HG02763 (cell line): ENCODE data around the gene SUPT7L.
"Not testable (repeated sequence)": the region's sequence is repeated elsewhere in the genome, so short reads cannot be mapped to it uniquely, and the experiment has no call there.

Experiments used
- ATAC-seq: cut with Tn5 transposase; IDR thresholded peaks from one replicate; pipeline ENCODE4 v1.9.1; 2021; ENCODE audit warnings: mild to moderate bottlenecking, moderate library complexity; ENCODE audit not compliant: unreplicated experiment

The SUPT7L gene

DNA sequence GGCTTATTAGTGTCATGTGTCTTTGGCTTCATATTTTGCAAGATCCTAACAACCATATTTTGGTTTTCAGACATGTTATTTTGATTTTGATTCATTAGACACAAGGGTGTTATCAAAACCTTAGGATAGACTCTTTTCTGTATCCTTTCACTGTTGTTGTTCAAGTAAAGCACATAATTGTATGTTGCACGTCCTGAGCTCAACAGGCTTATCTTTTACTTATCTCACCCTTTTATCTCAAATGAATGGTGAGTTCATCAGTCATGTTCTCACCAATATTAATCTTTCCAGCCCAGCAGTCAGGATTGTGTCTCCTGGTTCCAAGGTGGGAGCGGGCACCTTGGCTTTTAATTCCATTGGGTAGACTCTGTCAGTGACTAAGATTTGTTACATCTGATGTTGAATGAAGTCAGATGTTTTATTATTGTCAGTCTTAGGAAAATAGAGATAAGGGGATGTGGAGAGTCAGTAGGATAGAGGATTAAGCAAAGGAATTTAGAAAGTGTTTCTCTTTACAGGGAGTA is 22.6 kb downstream of the SUPT7L start:
- ATAC-seq = no peak

DNA sequence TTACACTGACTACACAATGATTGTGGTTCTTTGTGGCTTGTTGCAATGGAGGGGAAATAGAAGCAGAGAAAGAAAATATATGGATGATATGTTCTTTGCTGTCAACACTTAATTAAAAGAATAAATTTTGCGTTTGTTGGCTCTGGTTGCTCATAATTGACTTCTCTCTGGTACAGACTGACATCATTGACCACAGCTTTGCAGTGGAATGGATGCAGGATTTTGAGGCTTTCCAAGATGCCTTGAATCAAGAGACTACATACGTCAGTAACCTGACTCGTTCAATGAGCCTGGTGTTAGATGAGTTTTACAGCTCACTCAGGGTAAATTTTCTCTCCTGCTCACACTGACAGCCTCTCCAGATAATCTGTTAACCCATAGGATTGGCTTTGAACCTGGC is 24.7 kb downstream of the SUPT7L start:
- no peak for ATAC-seq

DNA sequence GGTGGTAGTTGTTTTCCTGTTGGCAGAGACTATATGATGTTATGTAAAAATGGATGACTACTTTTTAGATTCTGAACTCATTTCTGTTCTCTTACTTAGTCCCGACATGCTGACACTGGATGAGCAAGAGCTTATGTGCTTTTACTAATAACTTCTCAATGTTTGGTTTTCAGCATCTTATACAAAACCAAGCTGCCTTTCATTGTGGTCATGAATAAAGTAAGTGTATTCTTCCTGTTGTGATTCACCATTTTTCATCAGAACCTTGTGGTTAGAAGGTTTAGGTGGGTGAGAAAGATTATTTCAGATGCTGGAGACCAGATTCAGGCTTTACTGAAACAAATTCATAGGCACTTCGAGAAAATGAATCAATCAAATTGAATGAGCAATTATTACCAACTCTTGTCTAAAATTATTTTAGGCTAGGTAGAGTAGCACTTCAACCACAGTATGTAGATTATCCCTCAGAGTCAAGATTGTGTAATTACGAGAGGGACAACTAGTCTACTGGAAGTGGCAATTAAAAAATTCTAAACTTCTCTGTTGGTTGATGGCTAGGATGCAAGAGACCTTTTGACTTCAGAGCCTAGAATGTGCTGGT is 25.3 kb downstream of the SUPT7L start:
- ATAC-seq = no peak

DNA sequence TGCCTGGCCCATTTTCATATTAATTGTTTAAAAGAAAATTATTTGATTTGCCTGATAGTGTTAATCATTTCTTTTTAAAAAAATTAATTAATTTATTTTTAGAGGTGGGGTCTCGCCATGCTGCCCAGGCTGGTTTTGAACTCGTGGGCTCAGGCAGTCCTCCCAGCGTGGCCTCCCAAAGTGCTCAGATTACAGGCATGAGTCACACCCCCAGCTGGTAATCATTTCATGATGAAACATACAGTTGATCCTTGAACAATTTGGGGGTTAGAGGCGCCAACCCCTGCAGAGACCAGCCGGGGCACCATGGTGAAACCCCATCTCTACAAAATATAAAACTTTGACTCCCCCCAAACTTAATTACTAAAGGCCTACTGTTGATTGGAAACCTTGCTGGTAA is 26.6 kb downstream of the SUPT7L start:
- no peak for ATAC-seq

DNA sequence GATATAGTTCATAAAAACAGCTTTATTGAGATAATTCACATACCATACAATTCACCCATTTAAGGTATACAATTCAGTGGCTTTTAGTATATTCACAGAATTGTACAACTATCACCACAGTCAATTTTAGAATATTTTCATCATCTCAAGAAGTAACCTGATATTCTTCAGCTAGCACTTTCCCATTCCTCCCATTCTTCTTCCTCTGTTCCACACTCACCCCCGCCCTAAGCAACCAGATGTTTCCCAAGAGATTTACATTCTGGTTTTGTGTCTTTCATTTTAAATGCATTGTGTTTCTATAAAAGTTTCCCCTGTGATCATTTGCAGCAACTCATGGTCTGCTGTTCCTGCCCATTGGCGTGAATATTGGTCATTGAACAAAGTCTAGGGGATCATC is 29.1 kb downstream of the SUPT7L start:
- no peak for ATAC-seq

DNA sequence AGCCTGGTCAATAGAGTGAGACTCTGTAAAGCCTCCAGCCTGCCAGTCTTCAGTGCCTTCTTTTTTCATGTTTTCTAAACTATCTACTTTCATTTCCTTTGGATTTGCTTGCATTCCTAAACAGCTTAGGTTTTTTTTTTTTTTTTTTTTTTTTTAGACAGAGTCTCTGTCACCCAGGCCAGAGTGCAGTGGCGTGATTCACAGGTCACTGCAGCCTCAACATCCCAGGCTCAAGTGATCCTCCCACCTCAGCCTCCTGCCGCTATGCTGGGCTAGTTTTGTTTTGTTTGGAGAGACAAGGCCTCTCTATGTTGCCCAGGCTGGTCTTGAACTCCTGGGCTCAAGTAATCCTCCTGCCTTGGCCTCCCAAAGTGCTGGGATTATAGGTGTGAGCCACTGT is 33.2 kb downstream of the SUPT7L start:
- not testable (repeated sequence) for ATAC-seq

DNA sequence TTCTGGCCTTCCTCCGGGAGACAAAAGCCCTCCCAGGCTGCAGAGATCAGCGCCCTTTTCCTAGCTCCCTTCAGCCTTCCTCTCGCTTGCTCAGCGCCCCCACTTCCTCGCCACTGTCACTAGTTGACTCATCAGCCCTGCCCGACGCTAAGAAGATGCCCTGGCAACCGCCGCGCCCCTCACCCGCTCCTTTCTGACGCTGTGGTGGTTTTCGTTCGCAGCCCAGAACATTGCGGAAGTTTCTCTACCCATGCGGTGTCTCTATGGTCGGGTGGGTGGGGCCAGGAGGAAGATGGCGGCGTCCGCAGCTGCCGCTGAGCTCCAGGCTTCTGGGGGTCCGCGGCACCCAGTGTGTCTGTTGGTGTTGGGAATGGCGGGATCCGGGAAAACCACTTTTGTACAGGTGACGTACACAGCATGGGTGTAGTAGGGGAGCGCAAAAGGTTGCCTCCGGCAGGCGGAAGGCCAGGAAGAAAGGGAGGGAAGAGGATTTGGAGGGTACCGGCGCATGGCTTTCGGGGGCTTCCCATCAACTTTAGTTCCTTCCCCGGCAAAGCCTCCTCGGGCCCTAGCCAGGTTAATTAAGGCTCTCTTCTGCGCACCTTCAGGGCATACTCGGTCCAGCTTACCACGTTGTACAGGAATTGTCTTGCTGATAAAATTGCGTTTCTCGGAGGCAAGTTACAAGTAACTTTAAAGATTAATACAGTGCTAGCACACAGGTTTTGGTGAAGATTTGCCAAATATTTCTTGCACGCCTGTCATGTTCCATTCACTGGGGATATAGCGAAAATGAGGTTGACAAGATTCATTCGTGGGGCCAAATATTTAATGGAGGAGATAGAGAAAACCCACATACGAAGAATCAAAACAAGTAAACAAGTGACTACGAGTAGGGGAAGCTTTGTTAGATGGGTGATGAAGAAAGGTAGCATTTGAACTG is 34.4 kb downstream of the SUPT7L start, which contains the start of the genes CCDC121 and GPN1:
CCDC121 (minus strand) TSS at position 246 of the 943 bp plus-strand sequence. CDS start 1,213 bp downstream, outside the sequence.
GPN1 (plus strand) TSS at position 284 of the 943 bp plus-strand sequence; CDS start at position 293, 9 bp downstream.
- peak; percentile 97 for ATAC-seq

DNA sequence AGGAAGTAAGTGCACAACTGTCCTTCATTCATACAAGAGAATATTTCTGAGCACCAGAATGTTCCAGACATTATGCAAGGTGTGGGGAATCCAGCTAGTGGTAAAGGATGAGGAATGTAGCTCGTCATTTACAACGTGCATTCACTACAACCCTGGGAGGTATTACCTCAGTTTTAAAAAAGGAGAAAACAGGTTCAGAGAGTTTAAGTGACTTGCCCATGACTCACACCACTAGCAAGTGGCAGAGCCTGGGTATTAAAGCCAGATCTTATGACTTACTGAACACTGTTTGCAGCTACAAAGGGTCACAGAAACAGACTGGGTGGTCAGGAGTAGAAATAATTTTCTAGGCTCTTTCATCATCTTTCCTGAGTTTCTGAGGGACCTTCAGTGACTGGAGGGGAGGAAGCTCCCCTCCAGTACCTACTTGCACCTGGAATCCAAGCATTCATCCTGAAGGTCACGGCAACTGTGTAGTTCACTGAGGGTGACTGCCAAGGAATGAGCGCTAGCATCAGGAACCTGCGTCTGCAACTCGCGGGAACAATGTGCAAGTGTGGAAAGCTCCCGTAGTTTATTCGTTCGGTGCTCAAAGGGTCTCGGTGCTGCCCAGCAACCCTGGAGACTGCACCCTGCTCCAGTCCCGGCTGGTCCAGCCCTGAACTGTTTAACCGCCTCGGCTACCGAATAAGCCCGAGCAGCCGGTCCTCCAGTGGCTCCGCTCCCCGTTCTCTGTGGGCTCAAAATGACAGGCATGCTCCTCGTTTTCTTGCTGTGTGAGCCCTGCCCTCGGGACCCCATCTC is 35.2 kb downstream of the SUPT7L start:
- ATAC-seq = peak; percentile 15

DNA sequence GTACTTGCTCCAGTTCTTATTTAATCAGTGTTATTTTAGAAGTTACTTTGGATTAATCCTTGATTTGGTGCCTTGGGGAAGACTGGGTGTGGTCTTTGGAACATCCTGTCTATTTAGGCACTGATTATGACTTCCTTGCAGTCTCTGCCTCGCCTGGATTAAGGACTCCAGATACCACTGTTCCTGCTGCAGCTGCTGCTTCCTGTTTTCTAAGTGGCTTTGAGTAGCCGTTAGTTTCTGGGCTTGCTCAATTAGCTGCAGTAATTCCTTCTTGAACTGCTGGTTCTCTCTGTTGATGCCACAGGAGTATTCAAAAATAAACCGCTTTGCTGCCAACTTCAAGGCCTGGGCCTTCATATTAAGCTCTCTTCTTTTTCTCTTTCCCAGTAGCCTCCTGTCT is 36.5 kb downstream of the SUPT7L start:
- not testable (repeated sequence) for ATAC-seq

DNA sequence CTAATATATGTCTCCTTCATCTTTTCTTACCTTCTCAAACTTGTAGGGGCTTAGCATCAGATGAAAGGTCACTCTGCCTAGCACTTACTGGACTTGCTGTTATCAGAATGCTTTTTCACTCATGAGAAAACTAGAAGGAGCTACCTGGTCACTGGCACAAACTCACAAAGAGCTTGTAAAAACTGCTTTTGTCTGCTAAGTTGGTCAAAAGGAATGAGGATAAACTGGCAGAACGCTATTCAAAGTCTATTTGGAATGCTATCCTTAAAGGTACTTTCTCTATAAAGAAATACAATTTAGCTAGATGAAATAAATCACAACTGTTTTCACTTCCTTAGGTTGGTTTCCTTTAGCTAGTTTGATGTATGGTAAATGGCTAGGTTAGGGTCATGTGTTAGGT is 37.1 kb downstream of the SUPT7L start:
- not testable (repeated sequence) for ATAC-seq

DNA sequence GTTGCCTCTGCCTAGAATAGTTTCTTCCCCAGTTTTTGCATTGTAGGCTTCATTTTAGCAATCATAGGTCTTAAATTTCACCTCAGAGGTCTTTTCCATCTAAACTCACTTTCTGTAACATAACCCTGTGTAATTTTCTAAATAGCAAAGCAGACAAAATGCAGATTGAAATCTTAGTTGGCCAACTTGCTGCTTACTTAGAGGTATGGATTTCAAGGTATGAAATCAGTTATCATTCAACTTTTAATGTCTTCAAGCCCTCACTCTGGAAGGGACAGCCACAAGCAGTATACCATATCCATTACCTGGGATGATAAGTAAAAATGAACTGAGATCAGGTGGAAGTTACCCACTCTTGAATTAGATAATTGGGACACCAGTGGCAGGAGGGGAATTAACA is 38.5 kb downstream of the SUPT7L start:
- no peak for ATAC-seq

DNA sequence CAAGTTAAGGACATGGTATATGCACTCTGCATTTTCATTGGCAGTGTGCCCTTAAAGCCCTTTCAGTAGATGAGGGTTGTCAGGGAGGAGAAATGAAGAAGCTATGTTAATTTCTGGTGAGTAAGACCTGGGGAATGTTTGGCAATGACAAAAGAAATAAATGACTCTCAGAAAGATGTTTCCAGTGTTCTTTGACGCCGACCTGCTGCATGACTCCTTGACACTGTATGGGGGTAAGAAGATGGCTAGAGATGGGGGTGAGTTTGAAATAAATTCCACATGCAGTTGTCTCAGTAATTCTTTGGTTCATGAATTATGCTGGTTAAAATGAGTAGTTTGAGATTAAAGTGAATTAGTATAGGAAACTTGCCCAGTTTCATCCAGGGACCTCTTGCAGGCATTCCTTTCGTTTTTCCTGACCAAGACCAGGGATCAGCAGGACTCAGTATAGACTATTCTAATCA is 40.5 kb downstream of the SUPT7L start:
- no peak for ATAC-seq

DNA sequence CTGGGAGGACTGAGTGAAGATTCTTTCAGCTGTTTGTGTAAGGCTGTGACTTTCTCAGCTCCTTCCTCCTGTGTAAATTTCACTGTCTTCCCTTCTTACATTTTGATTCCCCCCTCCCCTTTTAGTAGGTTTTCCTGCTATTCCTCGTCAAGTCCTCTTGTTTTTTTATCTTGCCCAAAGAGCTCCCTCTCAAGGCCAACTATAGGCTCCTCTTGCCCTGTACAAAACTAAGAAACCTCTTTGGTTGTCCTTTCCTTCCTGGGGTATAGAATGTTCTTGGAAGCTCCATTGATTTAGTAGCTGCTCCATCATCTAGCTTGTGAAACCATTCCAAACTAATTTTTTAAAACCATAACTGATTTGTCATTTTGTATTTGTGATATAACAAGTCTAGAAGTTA is 41.9 kb downstream of the SUPT7L start:
- no peak for ATAC-seq

DNA sequence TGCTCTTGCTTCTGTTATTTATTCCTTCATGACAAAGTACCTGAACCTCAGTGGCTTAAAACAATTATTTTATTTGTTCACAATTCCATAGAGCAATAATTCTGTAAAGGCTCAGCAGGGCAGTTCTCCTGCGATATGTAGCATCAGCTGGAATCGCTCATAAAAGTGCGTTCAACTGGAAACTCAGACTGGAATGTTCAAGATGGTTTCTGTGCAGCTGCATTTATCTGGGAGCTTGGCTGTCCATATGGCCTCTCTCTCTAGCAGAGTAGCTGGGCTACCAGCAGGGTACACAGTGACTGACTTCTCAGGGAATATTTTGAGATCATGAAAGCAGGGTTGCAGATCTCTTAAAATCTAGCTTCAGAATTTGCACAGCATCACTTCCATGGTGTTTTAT is 48.1 kb downstream of the SUPT7L start:
- no peak for ATAC-seq

DNA sequence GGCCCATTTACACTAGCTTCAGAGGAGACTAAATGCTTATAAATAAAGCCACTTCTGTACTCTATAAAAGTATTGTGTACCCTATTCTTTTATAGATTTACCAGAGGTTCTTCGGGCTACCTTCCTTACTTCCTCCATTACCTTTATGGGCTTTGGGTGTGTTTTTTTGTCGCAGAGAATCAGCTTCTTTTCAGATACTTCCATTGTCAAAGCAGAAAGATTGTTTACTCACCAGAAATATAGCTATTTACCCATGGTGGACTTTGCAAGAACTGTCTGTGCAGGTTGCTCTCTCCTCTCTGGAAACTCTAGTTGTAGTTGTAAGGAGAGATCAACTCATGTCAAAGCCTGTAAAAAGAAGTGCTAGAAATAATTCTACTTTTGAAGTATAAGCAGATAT is 49.4 kb downstream of the SUPT7L start:
- ATAC-seq = no peak

DNA sequence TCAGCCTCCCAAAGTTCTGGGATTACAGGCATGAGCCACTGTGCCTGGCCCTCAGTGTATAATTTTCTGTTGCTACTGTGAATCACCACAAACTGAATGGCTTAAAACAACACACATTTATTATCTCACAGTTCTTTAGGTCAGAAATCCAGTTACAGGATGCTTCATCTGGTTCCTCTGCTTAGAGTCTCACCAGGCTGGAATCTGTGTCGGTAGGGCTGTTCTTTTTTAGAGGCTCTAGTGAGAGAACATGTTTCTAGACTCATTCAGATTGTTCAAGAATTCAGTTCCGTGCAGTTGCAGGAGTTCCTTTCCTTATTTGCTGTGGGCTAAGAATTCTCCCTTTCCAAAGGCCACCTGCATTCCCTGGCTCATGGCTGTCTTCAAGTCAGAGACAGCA is 56.8 kb downstream of the SUPT7L start:
- ATAC-seq = no peak
